HG03196 (cell line): ENCODE results near the gene IGFL1.
"Not testable (repeated sequence)": the region's sequence is repeated elsewhere in the genome, so short reads cannot be mapped to it uniquely, and the experiment has no call there.

Source experiments
- ATAC-seq: cut with Tn5 transposase; IDR thresholded peaks from one replicate; pipeline ENCODE4 v1.9.1; 2021; ENCODE audit not compliant: unreplicated experiment

Gene IGFL1

GRCh38 chr19:46201454-46202310 lies 27.9 kb upstream of the IGFL1 start:
- ATAC-seq: no peak

GRCh38 chr19:46202426-46202825 lies 27.1 kb upstream of the IGFL1 start:
- no peak for ATAC-seq

- ATAC-seq: no peak
These were observed 26.4 kb upstream of the IGFL1 start for GRCh38 chr19:46202872-46203860.

GRCh38 chr19:46204008-46204407 lies 25.5 kb upstream of the IGFL1 start:
- ATAC-seq: no peak

- ATAC-seq: no peak
These were observed 24.2 kb upstream of the IGFL1 start for GRCh38 chr19:46205183-46205984.

GRCh38 chr19:46206176-46206575 lies 23.4 kb upstream of the IGFL1 start:
- ATAC-seq: no peak

GRCh38 chr19:46206682-46207081 lies 22.9 kb upstream of the IGFL1 start:
- no peak for ATAC-seq

GRCh38 chr19:46207858-46208257 lies 21.7 kb upstream of the IGFL1 start:
- ATAC-seq: not testable (repeated sequence)

GRCh38 chr19:46209051-46209450 lies 20.5 kb upstream of the IGFL1 start:
- ATAC-seq: no peak

- no peak for ATAC-seq
These were observed 20.1 kb upstream of the IGFL1 start for GRCh38 chr19:46209472-46209871.

GRCh38 chr19:46210669-46211068 lies 18.9 kb upstream of the IGFL1 start:
- ATAC-seq: no peak

- ATAC-seq: no peak
These were observed 18.2 kb upstream of the IGFL1 start for GRCh38 chr19:46211201-46211881.

GRCh38 chr19:46212592-46212991 lies 16.9 kb upstream of the IGFL1 start:
- not testable (repeated sequence) for ATAC-seq

GRCh38 chr19:46213156-46213555 lies 16.4 kb upstream of the IGFL1 start:
- no peak for ATAC-seq

GRCh38 chr19:46213806-46214205 lies 15.7 kb upstream of the IGFL1 start:
- no peak for ATAC-seq

- ATAC-seq: no peak
These were observed 12.9 kb upstream of the IGFL1 start for GRCh38 chr19:46216612-46217011.

- ATAC-seq: no peak
These were observed 12.1 kb upstream of the IGFL1 start for GRCh38 chr19:46217476-46217875.

- no peak for ATAC-seq
These were observed 11.4 kb upstream of the IGFL1 start for GRCh38 chr19:46218160-46218559.

GRCh38 chr19:46220038-46220615 lies 9.4 kb upstream of the IGFL1 start:
- no peak for ATAC-seq

GRCh38 chr19:46221152-46221551 lies 8.4 kb upstream of the IGFL1 start:
- no peak for ATAC-seq
